ENCODE measurements around the gene KRIT1. TPM values are rescaled to one million over a fixed set of nuclear protein-coding genes. Genes with fewer than 3 reads are reported as not detected.

KRIT1 gene
- total and polyA plus RNA-seq, 3 donors from 2014 or later: 45.0 to 140 (median 116) TPM

- no peak for DNase-seq
- 89 to 91% methylated on average over 1 of the region's 1 CpG for WGBS, 2 donors
- peaks cover 9% of the 10 kb centered on the region for H3K4me1 ChIP-seq
- no peaks in the 10 kb centered on the region for H3K36me3 ChIP-seq (ENCODE audit: low read depth, missing control alignments)
- peak overlapping the region in 1 of 2 donors; percentile 20 for H3K27ac ChIP-seq
- no peaks in the 10 kb centered on the region for H3K9me3 ChIP-seq
- TF ChIP-seq POLR2A (IDR thresholded peaks at IDR 0.05) (no peak), CTCF (IDR thresholded peaks at IDR 0.05) (no peak)
- no peak overlapping the region for H3K4me3 ChIP-seq
- intact Hi-C loops (cut with DNase I; ENCODE audit: low total_unique reads): no loop called here
- H3K27me3 ChIP-seq: no peaks in the 10 kb centered on the region
Observed at GRCh38 chr7:92253251-92253650, 7.5 kb upstream of the KRIT1 start.

GRCh38 chr7:92251181-92251580 is 5.5 kb upstream of the KRIT1 start:
- Histone ChIP-seq H3K27me3 (no peaks in the 10 kb centered on the region), H3K4me1 (peaks cover 24% of the 10 kb centered on the region), H3K27ac (no peak overlapping the region), H3K36me3 (ENCODE audit: low read depth, missing control alignments) (no peaks in the 10 kb centered on the region), H3K9me3 (no peaks in the 10 kb centered on the region), H3K4me3 (no peak overlapping the region)
- WGBS, 2 donors: 88 to 90% methylated on average over 1 of the region's 1 CpG
- DNase-seq: no peak
- intact Hi-C loops (cut with DNase I; ENCODE audit: low total_unique reads): no loop called here
- TF ChIP-seq CTCF (IDR thresholded peaks at IDR 0.05) (no peak), POLR2A (IDR thresholded peaks at IDR 0.05) (no peak)

- no peaks in the 10 kb centered on the region for H3K36me3 ChIP-seq (ENCODE audit: low read depth, missing control alignments)
- H3K4me1 ChIP-seq: peaks cover 24% of the 10 kb centered on the region
- no peaks in the 10 kb centered on the region for H3K9me3 ChIP-seq
- H3K4me3 ChIP-seq: no peak overlapping the region
- TF ChIP-seq POLR2A (IDR thresholded peaks at IDR 0.05) (no peak), CTCF (IDR thresholded peaks at IDR 0.05) (no peak)
- intact Hi-C loops (cut with DNase I; ENCODE audit: low total_unique reads): no loop called here
- DNase-seq: no peak
- no peaks in the 10 kb centered on the region for H3K27me3 ChIP-seq
- H3K27ac ChIP-seq: no peak overlapping the region
Observed at GRCh38 chr7:92250603-92251002, 4.9 kb upstream of the KRIT1 start.

- TF ChIP-seq POLR2A (IDR thresholded peaks at IDR 0.05): no peak
- no peak for TF ChIP-seq CTCF (IDR thresholded peaks at IDR 0.05)
- no peaks in the 10 kb centered on the region for H3K27me3 ChIP-seq
- peaks cover 32% of the 10 kb centered on the region for H3K4me1 ChIP-seq
- intact Hi-C loops (cut with DNase I; ENCODE audit: low total_unique reads): no loop called here
- WGBS, 2 donors: 0% methylated on average over 22 to 35 of the region's 35 CpGs
- peak overlapping the region; percentile 92 to 93 for H3K27ac ChIP-seq
- H3K4me3 ChIP-seq: peak overlapping the region; percentile 90 to 98
- DNase-seq: peak; percentile 63
- no peaks in the 10 kb centered on the region for H3K9me3 ChIP-seq
- H3K36me3 ChIP-seq (ENCODE audit: low read depth, missing control alignments): no peaks in the 10 kb centered on the region
Observed at GRCh38 chr7:92246360-92247101, 817 bp upstream of the KRIT1 start.

Measured in testis (tissue), 3 donors.